GM10847 (cell line): ENCODE results near the gene MAN1A1.

Experiments used
- POLR2A ChIP-seq: IDR thresholded peaks from 2 replicates; pipeline ENCODE4 v1.6.1; 2011; ENCODE audit not compliant: insufficient read length; ENCODE audit errors: extremely low read depth

The MAN1A1 gene

GRCh38 chr6:119319694-119320093 is 29.9 kb downstream of the MAN1A1 start:
- TF ChIP-seq POLR2A: no peak

DNA sequence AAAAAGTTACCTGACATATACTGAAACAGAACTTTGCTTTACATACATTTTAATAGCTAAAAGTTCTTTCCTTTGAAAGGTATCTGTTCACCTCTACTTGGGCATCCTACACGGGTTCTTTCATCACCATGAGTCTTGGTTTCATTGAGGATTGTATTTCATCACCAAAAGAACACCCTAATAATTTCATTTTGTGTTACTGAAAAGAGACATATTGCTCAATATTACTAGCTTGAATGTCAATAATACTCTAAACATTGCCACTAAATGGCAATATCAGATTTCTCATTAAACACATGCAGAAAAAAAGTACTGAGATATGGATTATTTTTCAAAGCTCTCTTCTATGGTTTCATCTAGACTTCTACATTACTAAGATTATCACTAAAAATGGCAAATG is 30.8 kb downstream of the MAN1A1 start:
- no peak for TF ChIP-seq POLR2A

DNA sequence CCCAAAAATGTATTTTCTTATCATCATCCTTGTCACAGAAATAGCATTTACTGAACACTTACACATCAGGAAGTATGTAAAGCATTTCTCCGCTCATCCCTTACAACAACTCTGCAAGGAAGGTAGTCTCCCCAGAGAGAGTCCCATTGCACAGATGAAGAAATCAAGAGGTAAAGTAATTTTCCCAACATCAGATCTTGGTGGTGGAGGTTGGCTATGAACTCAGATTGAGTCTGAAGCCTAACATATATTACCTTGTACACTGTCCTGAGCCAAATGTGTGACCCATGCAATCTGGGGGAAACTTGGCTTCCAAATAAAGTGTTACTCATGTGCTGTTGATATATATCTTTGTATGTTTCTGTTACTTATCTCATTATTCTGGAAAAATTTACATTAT is 31.4 kb downstream of the MAN1A1 start:
- TF ChIP-seq POLR2A: no peak

DNA sequence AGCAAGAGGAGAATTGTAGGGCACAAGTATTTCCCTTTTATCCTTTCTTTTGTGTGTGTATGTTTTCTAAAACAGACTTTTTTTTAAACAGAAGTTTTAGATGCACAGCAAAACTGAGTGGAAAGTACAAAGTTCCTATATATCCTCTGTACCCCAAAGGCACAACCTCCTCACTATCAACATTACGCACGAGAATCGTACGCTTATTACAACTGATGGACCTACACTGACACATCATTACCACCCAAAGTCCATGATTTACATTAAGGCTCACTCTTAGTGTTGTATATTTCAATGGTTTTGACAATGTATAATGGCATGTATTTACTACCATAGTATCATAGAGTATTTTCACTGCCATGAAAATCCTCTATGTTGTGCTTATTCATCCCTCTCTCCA is 32.6 kb downstream of the MAN1A1 start:
- TF ChIP-seq POLR2A: no peak

- no peak for TF ChIP-seq POLR2A
Measured at GRCh38 chr6:119314885-119315272, 34.7 kb downstream of the MAN1A1 start.

GRCh38 chr6:119313937-119314884 is 35.4 kb downstream of the MAN1A1 start:
- TF ChIP-seq POLR2A: no peak

GRCh38 chr6:119312875-119313338 is 36.7 kb downstream of the MAN1A1 start:
- no peak for TF ChIP-seq POLR2A

DNA sequence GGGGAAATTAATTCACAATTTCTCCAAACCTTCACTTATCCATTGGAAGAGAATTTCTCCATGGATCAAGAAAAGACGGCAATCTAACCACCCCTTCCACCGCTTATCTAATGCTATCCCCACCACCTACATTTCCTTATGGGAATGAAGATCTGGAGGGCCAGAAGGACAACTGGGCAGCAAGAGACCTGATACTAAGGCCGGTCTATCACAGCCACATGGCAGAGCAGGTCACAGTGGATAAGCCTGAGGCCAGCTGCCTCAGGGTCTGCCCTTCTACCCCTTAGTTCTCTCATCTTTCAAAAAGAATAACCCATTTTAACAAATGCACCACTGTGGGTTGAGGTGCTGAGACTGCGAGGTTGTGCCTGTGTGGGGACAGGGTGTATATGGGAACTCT is 37.1 kb downstream of the MAN1A1 start:
- no peak for TF ChIP-seq POLR2A

DNA sequence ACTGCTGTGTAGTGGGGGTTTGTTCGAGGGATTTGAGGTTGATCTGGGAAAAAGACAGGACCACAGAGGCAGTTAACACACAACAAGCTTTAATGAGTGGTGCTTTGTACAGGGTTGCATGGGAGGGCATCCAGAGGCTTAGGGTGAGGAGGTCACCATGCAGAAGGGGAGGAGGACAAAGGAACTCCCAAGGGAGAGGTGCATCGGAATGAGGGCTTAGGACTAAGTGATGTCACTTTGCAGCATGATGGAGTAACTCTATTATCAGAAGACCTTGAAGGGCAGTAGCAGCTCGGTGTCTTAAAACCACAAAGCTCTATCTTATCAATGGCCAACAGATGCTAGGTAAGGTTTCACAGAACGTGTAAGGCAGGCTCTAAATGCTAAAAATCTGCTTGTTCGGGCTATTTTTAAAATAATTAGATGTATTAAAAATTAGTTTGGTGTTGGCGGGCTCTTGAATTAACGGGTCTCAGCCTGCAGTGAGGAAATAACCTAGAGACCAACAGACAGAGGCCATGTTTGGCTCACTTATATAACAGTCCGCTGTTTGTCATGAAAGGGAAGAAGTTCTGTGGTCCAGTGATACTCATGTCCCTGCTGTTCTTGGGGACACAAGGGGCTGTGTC is 37.9 kb downstream of the MAN1A1 start:
- no peak for TF ChIP-seq POLR2A

GRCh38 chr6:119310486-119311036 is 39.0 kb downstream of the MAN1A1 start:
- no peak for TF ChIP-seq POLR2A

GRCh38 chr6:119308991-119309657 is 40.4 kb downstream of the MAN1A1 start:
- TF ChIP-seq POLR2A: no peak

GRCh38 chr6:119308048-119308570 is 41.5 kb downstream of the MAN1A1 start:
- TF ChIP-seq POLR2A: no peak

DNA sequence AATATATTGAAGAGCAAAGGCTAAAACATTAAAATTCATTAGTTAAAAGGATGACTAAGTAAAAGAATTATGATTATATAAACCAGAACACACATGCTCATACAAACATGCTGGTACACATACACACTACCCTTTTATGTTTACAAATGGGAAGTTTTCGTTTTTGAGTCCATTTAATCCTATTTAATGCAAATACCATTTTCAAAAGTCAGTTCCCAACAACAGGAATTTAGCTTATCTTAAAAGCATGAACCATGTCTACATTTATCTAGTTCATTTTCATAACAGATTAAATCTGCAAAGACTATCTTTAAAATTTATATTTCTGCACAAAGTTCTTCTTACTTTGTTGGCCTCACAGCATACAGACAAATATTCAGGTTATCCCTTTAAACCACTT is 42.5 kb downstream of the MAN1A1 start:
- no peak for TF ChIP-seq POLR2A

DNA sequence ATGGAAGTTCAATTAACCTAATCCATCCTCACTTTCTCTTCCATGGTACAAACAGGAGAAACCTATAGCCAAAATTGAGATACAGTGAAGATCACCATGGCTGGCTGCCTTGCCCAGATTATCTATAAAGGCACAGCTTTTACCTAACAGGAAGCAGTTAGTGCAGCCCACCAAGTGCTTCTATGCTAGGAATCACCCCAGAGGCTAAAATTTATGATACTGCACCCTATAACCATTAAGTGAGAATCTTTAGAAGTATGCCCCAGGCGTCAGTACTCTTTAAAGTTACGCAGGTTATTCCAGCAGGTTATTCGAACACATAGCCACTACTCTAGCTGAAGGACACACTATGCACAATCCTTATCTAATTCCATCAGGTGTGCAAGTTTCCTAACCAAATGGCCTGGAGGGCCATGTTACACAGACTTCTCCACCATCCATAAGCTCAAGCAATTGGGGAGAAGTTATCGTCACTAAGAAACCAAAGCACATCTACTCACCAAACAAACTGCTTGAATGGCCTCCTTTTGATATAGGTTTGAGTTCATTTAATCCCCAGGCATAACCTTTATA is 43.1 kb downstream of the MAN1A1 start:
- no peak for TF ChIP-seq POLR2A
